Stimulated activated naive CD4-positive, alpha-beta T cell treated with Interleukin-2 at 50 U/mL for 16 hours (primary cell): ENCODE measurements around the gene TEK.
"Not testable (repeated sequence)": the region's sequence is repeated elsewhere in the genome, so short reads cannot be mapped to it uniquely, and the experiment has no call there.

Experiments used
- DNase-seq: peaks from one replicate; lab custom pipeline; 2025; lab: John Stamatoyannopoulos, UW

Gene TEK

DNA sequence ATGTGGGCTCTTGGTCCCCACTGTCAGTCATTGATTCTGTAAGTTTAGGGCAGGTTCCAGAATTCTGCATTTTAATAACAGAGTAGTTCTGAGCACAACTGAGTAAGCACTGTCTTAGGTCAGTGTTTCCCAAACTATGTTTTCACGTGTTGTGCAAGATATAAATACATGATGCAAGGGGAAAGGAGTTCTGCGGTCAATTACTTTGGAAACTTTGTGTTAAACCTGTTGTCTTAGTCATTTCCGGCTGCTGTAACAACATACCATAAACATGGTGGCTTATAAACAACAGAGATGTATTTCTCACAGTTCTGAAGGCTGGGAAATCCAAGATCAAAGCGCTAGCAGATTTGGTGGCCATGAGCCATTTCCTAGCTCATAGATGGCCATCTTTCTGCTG, 118.2 kb downstream of the TEK start:
- DNase-seq = no peak

DNA sequence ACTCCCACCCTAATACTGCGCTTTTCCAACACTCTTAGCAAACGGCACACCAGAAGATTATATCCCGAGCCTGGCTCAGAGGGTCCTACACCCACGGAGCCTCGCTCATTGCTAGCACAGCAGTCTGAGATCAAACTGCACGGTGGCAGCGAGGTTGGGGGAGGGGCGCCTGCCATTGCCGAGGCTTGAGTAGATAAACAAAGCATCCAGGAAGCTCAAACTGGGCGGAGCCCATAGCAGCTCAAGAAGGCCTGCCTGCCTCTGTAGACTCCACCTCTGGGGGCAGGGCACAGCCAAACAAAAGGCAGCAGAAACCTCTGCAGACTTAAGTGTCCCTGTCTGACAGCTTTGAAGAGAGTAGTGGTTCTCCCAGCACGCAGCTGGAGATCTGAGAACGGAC, 130.6 kb downstream of the TEK start:
- DNase-seq = not testable (repeated sequence)

GRCh38 chr9:27247756-27248155, 138.7 kb downstream of the TEK start:
- no peak for DNase-seq

GRCh38 chr9:27248702-27249101, 139.7 kb downstream of the TEK start:
- DNase-seq = no peak

- DNase-seq = no peak
Observed at GRCh38 chr9:27258662-27259061, 149.6 kb downstream of the TEK start.

GRCh38 chr9:27260789-27261516, 151.9 kb downstream of the TEK start:
- no peak for DNase-seq

DNA sequence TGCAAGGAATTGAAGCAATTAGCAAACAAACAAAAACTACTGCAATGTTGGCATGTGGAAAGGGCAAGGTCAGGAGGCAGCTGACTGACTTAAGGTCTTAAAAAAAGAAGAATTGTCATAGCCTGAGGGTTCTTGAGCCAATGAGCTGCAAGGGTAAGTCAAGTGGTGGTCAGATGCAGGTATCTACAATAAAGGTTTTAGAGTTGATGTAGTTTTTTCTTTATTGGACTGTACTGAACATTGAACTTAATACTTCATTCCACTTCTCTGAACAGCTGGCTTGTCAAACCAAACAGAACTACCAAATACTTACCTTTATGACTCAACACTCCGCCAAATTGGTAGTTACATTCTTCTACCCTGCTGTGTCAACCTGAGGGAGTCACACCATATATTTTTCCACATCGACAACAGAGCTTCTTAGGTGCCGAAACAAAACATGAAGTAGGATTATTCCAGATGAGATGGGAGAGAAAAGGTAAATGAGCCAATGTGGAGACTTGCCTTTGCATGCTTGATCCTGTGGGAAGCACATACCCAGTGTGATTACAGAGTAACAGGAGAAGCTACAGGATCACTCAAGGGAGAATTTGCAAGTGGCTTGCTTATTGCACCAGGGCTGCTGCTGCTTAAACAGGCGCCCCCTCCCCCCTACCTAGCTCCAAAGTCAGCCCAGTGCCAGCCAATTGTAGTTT, 152.6 kb downstream of the TEK start:
- no peak for DNase-seq

DNA sequence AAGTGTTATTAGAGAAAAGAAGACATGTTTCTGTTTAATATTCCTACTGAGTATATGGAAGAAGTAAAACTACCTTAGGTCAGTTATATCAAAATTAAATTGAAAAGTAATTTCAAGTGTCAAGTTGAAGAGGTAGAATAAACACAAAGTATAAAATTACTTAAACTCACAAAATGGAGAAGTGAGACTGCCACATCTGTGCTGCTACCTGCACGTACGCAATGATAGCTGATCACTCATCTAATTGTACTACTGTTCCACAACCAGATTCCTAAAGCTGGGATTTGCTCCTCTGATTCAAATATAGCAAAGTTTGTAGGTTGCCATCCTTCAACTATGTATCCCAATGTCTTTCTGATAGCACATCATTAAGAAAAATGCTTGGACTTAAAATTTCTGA, 163.1 kb downstream of the TEK start:
- no peak for DNase-seq

GRCh38 chr9:27273186-27273585, 164.2 kb downstream of the TEK start:
- DNase-seq = no peak

DNA sequence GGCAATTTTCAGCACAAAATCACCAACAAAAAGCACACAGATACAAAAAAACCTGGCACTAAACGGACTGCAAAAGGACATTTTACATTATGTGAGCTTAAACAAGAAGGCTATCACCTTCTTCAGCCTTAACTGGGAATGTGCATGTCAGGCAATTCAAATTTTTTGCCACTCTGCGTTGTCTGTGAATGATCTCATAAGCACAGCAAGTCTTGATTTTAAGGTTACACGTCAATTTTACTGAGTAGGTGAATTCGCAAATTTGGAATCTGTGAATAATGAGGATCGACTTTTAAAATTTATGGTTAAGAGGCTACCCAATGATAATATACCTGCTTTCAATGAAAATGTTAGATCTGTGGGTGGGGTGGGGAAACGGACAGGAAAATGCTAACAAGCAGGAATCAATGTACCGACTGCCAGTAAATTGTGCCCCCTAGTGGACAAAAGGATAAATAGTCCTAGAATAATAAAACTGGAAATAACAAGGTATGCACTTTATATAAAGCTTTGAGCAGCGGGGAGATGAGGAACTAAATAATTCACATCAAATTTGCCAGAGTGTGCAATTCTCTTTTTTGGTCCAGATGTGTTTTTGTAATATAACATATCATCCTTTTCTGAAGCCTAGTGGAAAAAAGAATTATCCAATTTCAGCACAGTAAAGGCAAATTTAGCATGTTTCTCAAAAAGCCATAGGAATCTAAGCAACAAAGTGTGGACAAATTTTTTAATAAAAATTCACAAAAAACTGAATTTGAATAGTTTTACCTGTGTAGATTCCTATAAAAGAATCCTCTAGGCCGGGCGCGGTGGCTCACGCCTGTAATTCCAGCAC, 167.4 kb downstream of the TEK start:
- no peak for DNase-seq

- no peak for DNase-seq
Observed at GRCh38 chr9:27278374-27278773, 169.3 kb downstream of the TEK start.

DNA sequence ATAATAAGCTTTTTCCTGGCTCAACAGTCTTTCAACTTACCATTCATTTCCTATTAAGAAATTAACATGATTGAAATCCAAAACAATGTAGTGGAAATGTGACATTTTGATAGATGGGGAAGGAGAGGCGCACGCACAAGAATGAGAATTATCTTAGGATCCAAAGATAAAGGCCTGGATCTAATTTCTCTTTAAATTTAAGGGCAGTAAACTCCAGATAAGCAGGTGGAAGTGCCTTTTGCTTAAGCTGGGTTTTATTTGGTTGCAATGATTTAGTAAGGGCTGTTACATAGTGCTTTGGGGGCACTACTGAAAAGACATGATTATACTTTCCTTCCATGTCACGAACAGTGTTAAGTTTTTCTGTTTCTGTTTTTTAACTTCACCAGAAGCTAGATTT, 170.6 kb downstream of the TEK start:
- DNase-seq = no peak
